Right lobe of liver (tissue), 4 donors: ENCODE measurements around the gene AFDN.

Experiments
- POLR2A ChIP-seq: fragments of 450-650 bp; IDR thresholded peaks from one replicate; pipeline ENCODE4 v1.6.1; 2017; ENCODE audit warnings: antibody characterized with exemption, mild to moderate bottlenecking
- TF ChIP-seq, protein P1 (sequence below), 4 donors: fragments of 200-600 bp in 3 of 4; fragments of 450-650 bp in 1 of 4; IDR thresholded peaks; one replicate each; pipeline versions ENCODE4 v1.5.1 to v1.8.0; 2016 to 2022; ENCODE audit warnings: antibody characterized with exemption in 4 of 4, mild to moderate bottlenecking in 2 of 4
- donor health status: DM: no; HTN: no; CAD: no.
- donor health status: DM: no; HTN: no; CAD: no.
- donor health status: DM: no; HTN: yes; CAD: no.

GRCh38 chr6:167906899-167907298, 80.2 kb downstream of the AFDN start:
- TF ChIP-seq, protein P1, sequence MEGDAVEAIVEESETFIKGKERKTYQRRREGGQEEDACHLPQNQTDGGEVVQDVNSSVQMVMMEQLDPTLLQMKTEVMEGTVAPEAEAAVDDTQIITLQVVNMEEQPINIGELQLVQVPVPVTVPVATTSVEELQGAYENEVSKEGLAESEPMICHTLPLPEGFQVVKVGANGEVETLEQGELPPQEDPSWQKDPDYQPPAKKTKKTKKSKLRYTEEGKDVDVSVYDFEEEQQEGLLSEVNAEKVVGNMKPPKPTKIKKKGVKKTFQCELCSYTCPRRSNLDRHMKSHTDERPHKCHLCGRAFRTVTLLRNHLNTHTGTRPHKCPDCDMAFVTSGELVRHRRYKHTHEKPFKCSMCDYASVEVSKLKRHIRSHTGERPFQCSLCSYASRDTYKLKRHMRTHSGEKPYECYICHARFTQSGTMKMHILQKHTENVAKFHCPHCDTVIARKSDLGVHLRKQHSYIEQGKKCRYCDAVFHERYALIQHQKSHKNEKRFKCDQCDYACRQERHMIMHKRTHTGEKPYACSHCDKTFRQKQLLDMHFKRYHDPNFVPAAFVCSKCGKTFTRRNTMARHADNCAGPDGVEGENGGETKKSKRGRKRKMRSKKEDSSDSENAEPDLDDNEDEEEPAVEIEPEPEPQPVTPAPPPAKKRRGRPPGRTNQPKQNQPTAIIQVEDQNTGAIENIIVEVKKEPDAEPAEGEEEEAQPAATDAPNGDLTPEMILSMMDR (IDR thresholded peaks at IDR 0.05) = peak in 3 of 4 donors; percentile 16 to 26 (median 26)
- TF ChIP-seq POLR2A = peak; percentile 48
